Astrocyte (in vitro differentiated cells and primary cell): ENCODE results near the gene TRAPPC3L. TPM values are rescaled to one million over a fixed set of nuclear protein-coding genes. Genes with fewer than 3 reads are reported as not detected.

ENCODE experiments used
- DNase-seq: peaks from one replicate; pipeline ENCODE4 v3.0.0-alpha.2; 2010; ENCODE audit warnings: low read depth
- FAIRE-seq: peaks from 2 replicates; lab custom pipeline; 2011; peaks lifted over from hg19 to GRCh38; lab: Jason Lieb, UNC
- H2AFZ ChIP-seq: 2 replicates; pipeline ENCODE4 v1.6.0; 2012; ENCODE audit warnings: low read depth, low read length, inconsistent platforms
- H3K27ac ChIP-seq: 2 replicates; pipeline ENCODE4 v1.5.1; 2011; ENCODE audit warnings: low read depth, low read length, inconsistent platforms
- H3K27me3 ChIP-seq: 2 replicates; pipeline ENCODE4 v1.6.0; 2011; ENCODE audit warnings: low read length, inconsistent platforms; ENCODE audit not compliant: insufficient read depth
- H3K36me3 ChIP-seq: 2 replicates; pipeline ENCODE4 v1.5.1; 2011; ENCODE audit warnings: low read length, inconsistent platforms; ENCODE audit not compliant: insufficient read depth
- H3K4me1 ChIP-seq: 2 replicates; pipeline ENCODE4 v1.5.1; 2011; ENCODE audit warnings: low read length, inconsistent platforms; ENCODE audit not compliant: insufficient read depth
- H3K4me2 ChIP-seq: 2 replicates; pipeline ENCODE4 v1.6.0; 2012; ENCODE audit warnings: low read length, inconsistent platforms
- H3K4me3 ChIP-seq: 2 replicates; pipeline ENCODE4 v1.5.1; 2011; ENCODE audit warnings: low read depth, mild to moderate bottlenecking, low read length, inconsistent platforms; ENCODE audit not compliant: insufficient read depth
- H3K79me2 ChIP-seq: 2 replicates; pipeline ENCODE4 v1.6.0; 2012; ENCODE audit warnings: mild to moderate bottlenecking, low read length, inconsistent platforms; ENCODE audit not compliant: insufficient read depth
- H3K9ac ChIP-seq: 2 replicates; pipeline ENCODE4 v1.6.0; 2012; ENCODE audit warnings: mild to moderate bottlenecking, low read length, inconsistent platforms
- H3K9me3 ChIP-seq: 2 replicates; pipeline ENCODE4 v1.5.1; 2012; ENCODE audit warnings: low read depth, mild to moderate bottlenecking, low read length, inconsistent platforms; ENCODE audit not compliant: insufficient read depth
- H4K20me1 ChIP-seq: 2 replicates; pipeline ENCODE4 v1.6.0; 2012; ENCODE audit warnings: low read length, inconsistent platforms; ENCODE audit not compliant: insufficient read depth
- H3K27ac Mint-ChIP-seq: one replicate; pipeline ENCODE4 v1.8.0; 2021; ENCODE audit warnings: mild to moderate bottlenecking, mixed read lengths; ENCODE audit not compliant: unreplicated experiment
- H3K27me3 Mint-ChIP-seq: one replicate; pipeline ENCODE4 v1.8.0; 2021; ENCODE audit warnings: low read depth, mixed read lengths; ENCODE audit not compliant: unreplicated experiment
- H3K36me3 Mint-ChIP-seq: one replicate; pipeline ENCODE4 v1.8.0; 2021; ENCODE audit warnings: low read depth, mixed read lengths; ENCODE audit not compliant: unreplicated experiment
- H3K4me1 Mint-ChIP-seq: one replicate; pipeline ENCODE4 v1.8.0; 2021; ENCODE audit warnings: low read depth, mixed read lengths; ENCODE audit not compliant: unreplicated experiment
- H3K4me3 Mint-ChIP-seq: one replicate; pipeline ENCODE4 v1.8.0; 2021; ENCODE audit warnings: mild to moderate bottlenecking, moderate library complexity, mixed read lengths; ENCODE audit not compliant: unreplicated experiment
- H3K9me3 Mint-ChIP-seq: one replicate; pipeline ENCODE4 v1.8.0; 2021; ENCODE audit warnings: mild to moderate bottlenecking, mixed read lengths; ENCODE audit not compliant: unreplicated experiment
- EZH2 ChIP-seq: IDR thresholded peaks from 2 replicates; pipeline ENCODE4 v1.6.1; 2012; ENCODE audit warnings: mild to moderate bottlenecking, low read length, inconsistent platforms; ENCODE audit not compliant: insufficient read depth
- total RNA-seq: library from RNA; stranded (reverse); gene quantifications from 2 replicates; pipeline ENCODE4 v1.2.1, GENCODE V29; 2021
- TF ChIP-seq, protein P1 (sequence below): IDR thresholded peaks from 2 replicates; pipeline ENCODE4 v1.5.1; 2011; ENCODE audit warnings: low read depth, mild to moderate bottlenecking, inconsistent platforms, low read length, moderate library complexity; ENCODE audit not compliant: insufficient read depth

TRAPPC3L gene
- total RNA-seq, 1 donor from 2014 or later, result not detected

- TF ChIP-seq EZH2, result no peak
- TF ChIP-seq, protein P1, sequence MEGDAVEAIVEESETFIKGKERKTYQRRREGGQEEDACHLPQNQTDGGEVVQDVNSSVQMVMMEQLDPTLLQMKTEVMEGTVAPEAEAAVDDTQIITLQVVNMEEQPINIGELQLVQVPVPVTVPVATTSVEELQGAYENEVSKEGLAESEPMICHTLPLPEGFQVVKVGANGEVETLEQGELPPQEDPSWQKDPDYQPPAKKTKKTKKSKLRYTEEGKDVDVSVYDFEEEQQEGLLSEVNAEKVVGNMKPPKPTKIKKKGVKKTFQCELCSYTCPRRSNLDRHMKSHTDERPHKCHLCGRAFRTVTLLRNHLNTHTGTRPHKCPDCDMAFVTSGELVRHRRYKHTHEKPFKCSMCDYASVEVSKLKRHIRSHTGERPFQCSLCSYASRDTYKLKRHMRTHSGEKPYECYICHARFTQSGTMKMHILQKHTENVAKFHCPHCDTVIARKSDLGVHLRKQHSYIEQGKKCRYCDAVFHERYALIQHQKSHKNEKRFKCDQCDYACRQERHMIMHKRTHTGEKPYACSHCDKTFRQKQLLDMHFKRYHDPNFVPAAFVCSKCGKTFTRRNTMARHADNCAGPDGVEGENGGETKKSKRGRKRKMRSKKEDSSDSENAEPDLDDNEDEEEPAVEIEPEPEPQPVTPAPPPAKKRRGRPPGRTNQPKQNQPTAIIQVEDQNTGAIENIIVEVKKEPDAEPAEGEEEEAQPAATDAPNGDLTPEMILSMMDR, result no peak
- Histone ChIP-seq H2AFZ (no peak overlapping the region), H3K27me3 (no peaks in the 10 kb centered on the region), H3K9me3 (no peaks in the 10 kb centered on the region), H3K4me3 (peak overlapping the region; percentile 60), H3K9ac (peak overlapping the region; percentile 84), H3K27ac (peak overlapping the region; percentile 89), H4K20me1 (no peaks in the 10 kb centered on the region), H3K4me2 (peak overlapping the region; percentile 83), H3K36me3 (peaks cover 7% of the 10 kb centered on the region), H3K4me1 (peaks cover 10% of the 10 kb centered on the region), H3K79me2 (peaks cover 23% of the 10 kb centered on the region)
- FAIRE-seq (no peak), DNase-seq (no peak)
- peak overlapping the region; percentile 76 for H3K4me3 Mint-ChIP-seq
- H3K27me3 Mint-ChIP-seq, result no peaks in the 10 kb centered on the region
- H3K27ac Mint-ChIP-seq, result no peak overlapping the region
- H3K4me1 Mint-ChIP-seq, result peaks cover 14% of the 10 kb centered on the region
- H3K36me3 Mint-ChIP-seq, result peaks cover 3% of the 10 kb centered on the region
- peaks cover 4% of the 10 kb centered on the region for H3K9me3 Mint-ChIP-seq
Measured at GRCh38 chr6:116512734-116513133, 32.8 kb downstream of the TRAPPC3L start.

DNA sequence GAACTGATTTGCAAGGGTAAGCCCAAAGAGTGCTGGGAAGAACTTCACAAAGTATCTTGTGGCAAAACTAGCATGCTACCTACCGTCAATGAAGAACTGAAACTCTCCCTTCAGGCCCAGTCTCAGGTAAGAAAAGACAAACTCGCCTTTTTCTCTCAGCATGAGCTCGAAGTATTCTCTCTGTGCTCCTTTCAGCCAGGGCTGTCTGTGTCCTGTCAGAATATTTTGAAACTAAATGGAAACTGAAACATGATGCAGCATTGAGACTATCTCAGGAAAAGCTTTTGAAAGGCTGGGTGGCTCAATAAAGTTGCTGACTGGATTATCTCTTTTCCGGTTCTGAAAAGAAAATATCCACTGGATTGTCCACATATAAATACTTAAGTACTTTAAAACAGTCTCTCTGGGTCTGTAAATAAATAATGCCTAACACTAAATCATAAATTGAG lies 33.3 kb downstream of the TRAPPC3L start:
- Histone ChIP-seq H3K27me3 (no peaks in the 10 kb centered on the region), H3K79me2 (peaks cover 23% of the 10 kb centered on the region), H2AFZ (peak overlapping the region; percentile 78), H3K36me3 (peaks cover 7% of the 10 kb centered on the region), H3K9me3 (no peaks in the 10 kb centered on the region), H3K9ac (peak overlapping the region; percentile 84), H4K20me1 (no peaks in the 10 kb centered on the region), H3K4me2 (peak overlapping the region; percentile 83), H3K4me3 (peak overlapping the region; percentile 60), H3K27ac (peak overlapping the region; percentile 89), H3K4me1 (peaks cover 12% of the 10 kb centered on the region)
- Mint-ChIP-seq H3K4me1 (peaks cover 14% of the 10 kb centered on the region), H3K9me3 (peaks cover 4% of the 10 kb centered on the region), H3K27ac (peak overlapping the region; percentile 86), H3K27me3 (no peaks in the 10 kb centered on the region), H3K4me3 (peak overlapping the region; percentile 76), H3K36me3 (peaks cover 3% of the 10 kb centered on the region)
- TF ChIP-seq, protein P1, result no peak
- no peak for TF ChIP-seq EZH2
- DNase-seq, result no peak
- FAIRE-seq, result peak; percentile 23

GRCh38 chr6:116511424-116512110 lies 33.9 kb downstream of the TRAPPC3L start, which contains the start of gene CALHM5:
TSS of gene CALHM5 (plus strand) at chr6:116511639. CDS start at chr6:116511697, 58 bp downstream.
- Mint-ChIP-seq H3K9me3 (peaks cover 4% of the 10 kb centered on the region), H3K27ac (peak within 1 kb of the TSS; percentile 86), H3K4me3 (peak within 1 kb of the TSS; percentile 76), H3K4me1 (peaks cover 14% of the 10 kb centered on the region), H3K36me3 (peaks cover 3% of the 10 kb centered on the region), H3K27me3 (no peaks in the 10 kb centered on the region)
- DNase-seq (peak; percentile 83), FAIRE-seq (peak; percentile 97)
- Histone ChIP-seq H3K27ac (peak within 1 kb of the TSS; percentile 89), H3K4me2 (peak within 1 kb of the TSS; percentile 83), H3K9ac (peak within 1 kb of the TSS; percentile 84), H3K4me3 (peak within 1 kb of the TSS; percentile 60), H2AFZ (peak within 1 kb of the TSS; percentile 78), H3K27me3 (no peaks in the 10 kb centered on the region), H4K20me1 (no peaks in the 10 kb centered on the region), H3K79me2 (peaks cover 23% of the 10 kb centered on the region), H3K4me1 (peaks cover 12% of the 10 kb centered on the region), H3K36me3 (peaks cover 7% of the 10 kb centered on the region), H3K9me3 (no peaks in the 10 kb centered on the region)
- TF ChIP-seq, protein P1, result peak; percentile 95
- TF ChIP-seq EZH2, result no peak
